HCT116 (cell line): ENCODE measurements around the gene EPHX1. TPM values are rescaled to one million over a fixed set of nuclear protein-coding genes. Genes with fewer than 3 reads are reported as not detected.

Experiments
- ATAC-seq: fragments of 200-7000 bp; cut with Tn5 transposase; 2 replicates; pipeline ENCODE4 v1.9.1; 2020; ENCODE audit warnings: mild to moderate bottlenecking, moderate library complexity
- BruUV-seq: library from RNA; stranded (reverse); fragments of 400-500 nt; replicated peaks from 2 replicates; lab custom pipeline; 2021; lab: Mats Ljungman, UMichigan
- CTCF ChIA-PET: fragments of 300-600 bp; sonication (Branson Sonifier 250); formaldehyde crosslinking; loops from one replicate; lab custom pipeline; 2021; ENCODE audit warnings: antibody characterized with exemption; lab: Charles Lee
- POLR2A ChIA-PET: fragments of 300-600, 350-600 bp; sonication (Branson Sonifier 250); formaldehyde crosslinking; loops from one replicate; lab custom pipeline; 2021; ENCODE audit warnings: antibody characterized with exemption; lab: Charles Lee
- RAD21 ChIA-PET, 2 experiments: fragments of 300-600 bp; sonication (Branson Sonifier 250); formaldehyde crosslinking; loops; one replicate each; lab custom pipeline; 2023; ENCODE audit warnings: low total read pairs in 2 of 2; ENCODE audit not compliant: uncharacterized antibody in 2 of 2, unreplicated experiment in 2 of 2, low non-redundant PET in 1 of 2; lab: Charles Lee
- DNase-seq: peaks from one replicate; pipeline ENCODE4 v3.0.0-alpha.2; 2010; ENCODE audit warnings: low read depth, low spot score
- H2AFZ ChIP-seq: fragments of 200-600 bp; shearing (Covaris generic), sonication (generic); 2 replicates; pipeline ENCODE4 v1.6.1; 2017; ENCODE audit warnings: low read depth, mixed run types, mixed read lengths, antibody characterized with exemption, low read length; ENCODE audit not compliant: poor library complexity, severe bottlenecking
- H3K27ac ChIP-seq: 2 replicates; pipeline ENCODE4 v1.5.1; 2012; ENCODE audit warnings: low read depth, low read length
- H3K27me3 ChIP-seq: fragments of 200-600 bp; sonication (generic); 2 replicates; pipeline ENCODE4 v1.6.1; 2016; ENCODE audit warnings: mixed run types, low read length, mixed read lengths; ENCODE audit not compliant: insufficient read depth
- H3K36me3 ChIP-seq, 2 experiments: fragments of 200-500 bp in 1 of 2; fragments of 200-600 bp in 1 of 2; sonication (Bioruptor generic) in 1 of 2; sonication (generic) in 1 of 2; 2 replicates each; pipeline versions ENCODE4 v1.5.1 to v1.6.1; 2014 to 2016; ENCODE audit warnings: low read length in 2 of 2, inconsistent platforms in 1 of 2, mixed read lengths in 1 of 2, mixed run types in 1 of 2; ENCODE audit not compliant: insufficient read depth in 2 of 2, control insufficient read depth in 1 of 2
- H3K4me1 ChIP-seq, 2 experiments: fragments of 200-600 bp in 1 of 2; sonication (generic) in 1 of 2; 2 replicates each; pipeline versions ENCODE4 v1.5.1 to v1.6.1; 2012 to 2017; ENCODE audit warnings: low read length in 2 of 2, inconsistent platforms in 1 of 2, mild to moderate bottlenecking in 1 of 2, mixed read lengths in 1 of 2, mixed run types in 1 of 2, moderate library complexity in 1 of 2; ENCODE audit not compliant: insufficient read depth in 2 of 2, control insufficient read depth in 1 of 2
- H3K4me2 ChIP-seq: fragments of 200-600 bp; sonication (generic); 2 replicates; pipeline ENCODE4 v1.6.1; 2017; ENCODE audit warnings: mixed run types, low read length, mixed read lengths
- H3K4me3 ChIP-seq, 2 experiments: fragments of 200-600 bp in 1 of 2; sonication (generic) in 1 of 2; replicated peaks in 1 of 2; 2 replicates each; pipeline ENCODE4 v1.5.1; 2011 to 2016; ENCODE audit warnings: low read length in 2 of 2, control low read depth in 1 of 2, low read depth in 1 of 2, mild to moderate bottlenecking in 1 of 2, mixed read lengths in 1 of 2, mixed run types in 1 of 2
- H3K79me2 ChIP-seq: fragments of 200-600 bp; sonication (generic); 2 replicates; pipeline ENCODE4 v1.6.1; 2017; ENCODE audit warnings: mild to moderate bottlenecking, mixed run types, low read length, moderate library complexity, mixed read lengths; ENCODE audit not compliant: insufficient read depth
- H3K9ac ChIP-seq: fragments of 200-600 bp; sonication (generic); 2 replicates; pipeline ENCODE4 v1.6.1; 2016; ENCODE audit warnings: low read length, mixed read lengths
- H3K9me2 ChIP-seq: fragments of 200-600 bp; sonication (generic), shearing (Covaris generic); 2 replicates; pipeline ENCODE4 v1.6.1; 2017; ENCODE audit warnings: mixed run types, mild to moderate bottlenecking, moderate library complexity; ENCODE audit not compliant: insufficient read depth
- H3K9me3 ChIP-seq, 2 experiments: fragments of 200-500 bp in 1 of 2; fragments of 200-600 bp in 1 of 2; sonication (Bioruptor generic) in 1 of 2; sonication (generic) in 1 of 2; 2 replicates each; pipeline ENCODE4 v1.6.1; 2014 to 2017; ENCODE audit warnings: low read length in 2 of 2, mixed read lengths in 2 of 2, inconsistent platforms in 1 of 2, low read depth in 1 of 2, mild to moderate bottlenecking in 1 of 2, mixed run types in 1 of 2, moderate library complexity in 1 of 2; ENCODE audit not compliant: control insufficient read depth in 1 of 2, insufficient read depth in 1 of 2
- H4K20me1 ChIP-seq: fragments of 200-600 bp; sonication (generic), shearing (Covaris generic); 2 replicates; pipeline ENCODE4 v1.6.1; 2017; ENCODE audit warnings: mixed run types, mild to moderate bottlenecking, moderate library complexity; ENCODE audit not compliant: insufficient read depth
- EGR1 ChIP-seq: IDR thresholded peaks from 2 replicates; pipeline ENCODE4 v1.6.1; 2012; ENCODE audit warnings: low read depth
- ELF1 ChIP-seq: IDR thresholded peaks from 2 replicates; pipeline ENCODE4 v1.6.1; 2012; ENCODE audit warnings: low read depth, borderline replicate concordance
- EZH2phosphoT487 ChIP-seq: fragments of 200-600 bp; IDR thresholded peaks from 2 replicates; pipeline ENCODE4 v1.6.1; 2018; ENCODE audit warnings: antibody characterized with exemption, borderline replicate concordance
- MAX ChIP-seq: IDR thresholded peaks from 2 replicates; pipeline ENCODE4 v1.6.1; 2012
- POLR2AphosphoS5 ChIP-seq: IDR thresholded peaks from 2 replicates; pipeline ENCODE4 v1.6.1; 2011; ENCODE audit warnings: mild to moderate bottlenecking, low read depth, low read length, moderate library complexity
- SIN3A ChIP-seq: IDR thresholded peaks from 2 replicates; pipeline ENCODE4 v1.6.1; 2012; ENCODE audit warnings: low read depth
- SP1 ChIP-seq: IDR thresholded peaks from 2 replicates; pipeline ENCODE4 v1.6.1; 2012; ENCODE audit warnings: low read depth
- TCF7L2 ChIP-seq: IDR thresholded peaks from 2 replicates; pipeline ENCODE4 v1.7.0; 2011; ENCODE audit warnings: borderline replicate concordance, inconsistent platforms; ENCODE audit not compliant: insufficient read depth, insufficient read length; ENCODE audit errors: extremely low read depth
- ZBTB33 ChIP-seq: IDR thresholded peaks from 2 replicates; pipeline ENCODE4 v1.6.1; 2011; ENCODE audit warnings: mild to moderate bottlenecking, low read length, moderate library complexity; ENCODE audit not compliant: insufficient replicate concordance; ENCODE audit errors: extremely low read depth
- ZFX ChIP-seq: fragments of 450-650 bp; IDR thresholded peaks from 2 replicates; pipeline ENCODE4 v1.6.1; 2017
- intact Hi-C: fragments of 100-400 bp; cut with micrococcal nuclease; formaldehyde crosslinking; loops from 2 replicates; pipeline ENCODE4 v1.10.0; 2022
- total RNA-seq: library from RNA; stranded (reverse); gene quantifications from one replicate; pipeline ENCODE4 v1.2.1, GENCODE V29; 2021; ENCODE audit not compliant: unreplicated experiment
- TF ChIP-seq, protein P1 (sequence below): IDR thresholded peaks from 2 replicates; pipeline ENCODE4 v1.6.1; 2012; ENCODE audit warnings: low read depth
- TF ChIP-seq, protein P2 (sequence below): IDR thresholded peaks from 2 replicates; pipeline ENCODE4 v1.6.1; 2012

The EPHX1 gene
- total RNA-seq, 1 experiment from 2014 or later: 44.6 TPM

- no TSS peak for BruUV-seq
- H3K9me2 ChIP-seq: no peaks in the 10 kb centered on the region
- no peak for ATAC-seq
- H3K4me2 ChIP-seq: peak overlapping the region; percentile 45; the same call in 1 of the 2 replicates
- no peak overlapping the region for H2AFZ ChIP-seq
- H3K9ac ChIP-seq: no peak overlapping the region
- H3K9me3 ChIP-seq: no peaks in the 10 kb centered on the region
- no peak for DNase-seq
- H3K36me3 ChIP-seq: no peaks in the 10 kb centered on the region
- TF ChIP-seq, protein P1, sequence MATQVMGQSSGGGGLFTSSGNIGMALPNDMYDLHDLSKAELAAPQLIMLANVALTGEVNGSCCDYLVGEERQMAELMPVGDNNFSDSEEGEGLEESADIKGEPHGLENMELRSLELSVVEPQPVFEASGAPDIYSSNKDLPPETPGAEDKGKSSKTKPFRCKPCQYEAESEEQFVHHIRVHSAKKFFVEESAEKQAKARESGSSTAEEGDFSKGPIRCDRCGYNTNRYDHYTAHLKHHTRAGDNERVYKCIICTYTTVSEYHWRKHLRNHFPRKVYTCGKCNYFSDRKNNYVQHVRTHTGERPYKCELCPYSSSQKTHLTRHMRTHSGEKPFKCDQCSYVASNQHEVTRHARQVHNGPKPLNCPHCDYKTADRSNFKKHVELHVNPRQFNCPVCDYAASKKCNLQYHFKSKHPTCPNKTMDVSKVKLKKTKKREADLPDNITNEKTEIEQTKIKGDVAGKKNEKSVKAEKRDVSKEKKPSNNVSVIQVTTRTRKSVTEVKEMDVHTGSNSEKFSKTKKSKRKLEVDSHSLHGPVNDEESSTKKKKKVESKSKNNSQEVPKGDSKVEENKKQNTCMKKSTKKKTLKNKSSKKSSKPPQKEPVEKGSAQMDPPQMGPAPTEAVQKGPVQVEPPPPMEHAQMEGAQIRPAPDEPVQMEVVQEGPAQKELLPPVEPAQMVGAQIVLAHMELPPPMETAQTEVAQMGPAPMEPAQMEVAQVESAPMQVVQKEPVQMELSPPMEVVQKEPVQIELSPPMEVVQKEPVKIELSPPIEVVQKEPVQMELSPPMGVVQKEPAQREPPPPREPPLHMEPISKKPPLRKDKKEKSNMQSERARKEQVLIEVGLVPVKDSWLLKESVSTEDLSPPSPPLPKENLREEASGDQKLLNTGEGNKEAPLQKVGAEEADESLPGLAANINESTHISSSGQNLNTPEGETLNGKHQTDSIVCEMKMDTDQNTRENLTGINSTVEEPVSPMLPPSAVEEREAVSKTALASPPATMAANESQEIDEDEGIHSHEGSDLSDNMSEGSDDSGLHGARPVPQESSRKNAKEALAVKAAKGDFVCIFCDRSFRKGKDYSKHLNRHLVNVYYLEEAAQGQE: no peak
- H3K4me3 ChIP-seq: no peak overlapping the region
- ChIA-PET RAD21 (no interaction called here), POLR2A (interaction anchor here (1.2 kb wide), 1 partner anchor 111 kb away, joined by 4 read pairs; the partner anchor contains the start of gene PYCR2), CTCF (interaction anchor here (1.2 to 2.2 kb wide), 2 partner anchors 36 to 339 kb away, joined by 4 to 6 read pairs; partner anchors contain the start of gene SRP9)
- H3K79me2 ChIP-seq: no peaks in the 10 kb centered on the region
- no peak overlapping the region for H3K27ac ChIP-seq
- intact Hi-C loops: loop anchor here (5.0 kb wide), 1 partner anchor 69 kb away; the partner anchor contains the start of gene TMEM63A
- no peaks in the 10 kb centered on the region for H4K20me1 ChIP-seq
- H3K27me3 ChIP-seq: no peaks in the 10 kb centered on the region
- H3K4me1 ChIP-seq: peaks cover 34 to 46% of the 10 kb centered on the region in 2 experiments
Observed at GRCh38 chr1:225813214-225813964, 3.5 kb downstream of the EPHX1 start.

DNA sequence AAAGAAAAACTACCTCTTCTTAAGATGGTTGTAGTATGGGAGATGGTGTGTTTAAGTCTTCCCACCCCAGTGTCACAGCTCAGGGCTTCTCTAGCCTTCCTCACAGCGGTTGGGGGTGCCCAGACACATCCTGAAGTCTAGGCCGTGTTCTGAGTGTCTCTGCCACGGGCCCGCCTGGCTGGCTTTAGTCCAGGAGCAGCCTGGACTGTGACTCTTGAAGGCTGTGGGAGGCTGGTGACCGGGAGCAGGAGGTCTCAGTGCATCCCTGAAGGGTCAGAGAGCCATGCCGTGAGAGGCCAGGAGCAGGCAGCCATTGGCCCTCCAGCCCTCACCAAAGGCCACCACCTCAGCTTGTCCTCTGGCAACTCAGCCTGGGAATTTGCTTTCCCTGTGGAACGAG, 4.5 kb downstream of the EPHX1 start:
- no peaks in the 10 kb centered on the region for H3K9me2 ChIP-seq
- no TSS peak for BruUV-seq
- H3K9ac ChIP-seq: no peak overlapping the region
- H3K36me3 ChIP-seq: no peaks in the 10 kb centered on the region
- no peaks in the 10 kb centered on the region for H3K27me3 ChIP-seq
- RAD21 ChIA-PET: no interaction called here
- ATAC-seq (no peak), DNase-seq (no peak)
- no peaks in the 10 kb centered on the region for H3K79me2 ChIP-seq
- no peak overlapping the region for H3K4me2 ChIP-seq
- no peak overlapping the region for H3K27ac ChIP-seq
- CTCF ChIA-PET: interaction anchor here (1.2 to 2.2 kb wide), 2 partner anchors 37 to 340 kb away, joined by 4 to 6 read pairs; partner anchors contain the start of gene SRP9
- H2AFZ ChIP-seq: no peak overlapping the region
- H3K9me3 ChIP-seq: no peaks in the 10 kb centered on the region
- H3K4me1 ChIP-seq: peaks cover 36 to 46% of the 10 kb centered on the region in 2 experiments
- intact Hi-C loops: loop anchor here (5.0 kb wide), 1 partner anchor 68 kb away; the partner anchor contains the start of gene TMEM63A
- POLR2A ChIA-PET: interaction anchor here (1.2 kb wide), 1 partner anchor 110 kb away, joined by 4 read pairs; the partner anchor contains the start of gene PYCR2
- no peaks in the 10 kb centered on the region for H4K20me1 ChIP-seq
- no peak overlapping the region for H3K4me3 ChIP-seq
- TF ChIP-seq TCF7L2: no peak
- no peak for TF ChIP-seq ZFX
- TF ChIP-seq ELF1: no peak
- TF ChIP-seq SIN3A: no peak
- TF ChIP-seq MAX: no peak
- TF ChIP-seq EZH2phosphoT487: no peak
- TF ChIP-seq POLR2AphosphoS5: no peak
- no peak for TF ChIP-seq SP1
- no peak for TF ChIP-seq EGR1
- TF ChIP-seq ZBTB33: no peak
- TF ChIP-seq, protein P2, sequence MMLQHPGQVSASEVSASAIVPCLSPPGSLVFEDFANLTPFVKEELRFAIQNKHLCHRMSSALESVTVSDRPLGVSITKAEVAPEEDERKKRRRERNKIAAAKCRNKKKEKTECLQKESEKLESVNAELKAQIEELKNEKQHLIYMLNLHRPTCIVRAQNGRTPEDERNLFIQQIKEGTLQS: no peak
